HCT116 (cell line): Measurements from ENCODE around the gene KCNE5.

Source experiments
- CTCF ChIP-seq, 3 experiments: fragments of 200-600 bp in 1 of 3; sonication (generic) in 1 of 3; IDR thresholded peaks in 2 of 3; conservative IDR thresholded peaks in 1 of 3; 2 replicates each; pipeline ENCODE4 v1.5.1; 2012 to 2017; ENCODE audit warnings: low read depth in 2 of 3, low read length in 2 of 3, antibody characterized with exemption in 1 of 3, borderline replicate concordance in 1 of 3, control low read depth in 1 of 3, mild to moderate bottlenecking in 1 of 3, mixed read lengths in 1 of 3, mixed run types in 1 of 3, moderate library complexity in 1 of 3; ENCODE audit not compliant: insufficient read depth in 1 of 3
- POLR2AphosphoS5 ChIP-seq: IDR thresholded peaks from 2 replicates; pipeline ENCODE4 v1.6.1; 2011; ENCODE audit warnings: mild to moderate bottlenecking, low read depth, low read length, moderate library complexity
- RAD21 ChIP-seq: IDR thresholded peaks from 2 replicates; pipeline ENCODE4 v1.6.1; 2012; ENCODE audit warnings: low read depth, mild to moderate bottlenecking

- TF ChIP-seq RAD21 (no peak), POLR2AphosphoS5 (no peak), CTCF (IDR thresholded peaks at IDR 0.05 in 2 of 3, conservative IDR thresholded peaks at IDR 0.05 in 1 of 3; ENCODE audit: borderline replicate concordance in 1 of 3, insufficient read depth in 1 of 3, low read depth in 2 of 3, low read length in 2 of 3) (no peak)
These were observed 5.2 kb downstream of the KCNE5 start for GRCh38 chrX:109619771-109620170.
